ENCODE measurements around the gene HCST. TPM values are rescaled to one million over a fixed set of nuclear protein-coding genes. Genes with fewer than 3 reads are reported as not detected.

The HCST gene
- total RNA-seq, 1 donor from 2014 or later: not detected

GRCh38 chr19:35871611-35872010 is 30.7 kb upstream of the HCST start:
- H3K27ac Mint-ChIP-seq (ENCODE audit: unreplicated experiment): no peak overlapping the region
- H3K27me3 Mint-ChIP-seq (ENCODE audit: low read depth): no peaks in the 10 kb centered on the region
- H3K4me3 Mint-ChIP-seq: no peak overlapping the region
- no peak for DNase-seq (ENCODE audit: low read depth, low spot score)
- no peak for TF ChIP-seq CTCF (conservative IDR thresholded peaks at IDR 0.05)
- peaks cover 5% of the 10 kb centered on the region for H3K36me3 Mint-ChIP-seq (ENCODE audit: low read depth)
- H3K9me3 Mint-ChIP-seq: no peaks in the 10 kb centered on the region
- H3K4me1 Mint-ChIP-seq: peaks cover 23% of the 10 kb centered on the region

- H3K4me3 Mint-ChIP-seq: no peak overlapping the region
- H3K4me1 Mint-ChIP-seq: peaks cover 23% of the 10 kb centered on the region
- H3K9me3 Mint-ChIP-seq: no peaks in the 10 kb centered on the region
- peaks cover 5% of the 10 kb centered on the region for H3K36me3 Mint-ChIP-seq (ENCODE audit: low read depth)
- no peak overlapping the region for H3K27ac Mint-ChIP-seq (ENCODE audit: unreplicated experiment)
- H3K27me3 Mint-ChIP-seq (ENCODE audit: low read depth): no peaks in the 10 kb centered on the region
- DNase-seq (ENCODE audit: low read depth, low spot score): no peak
- TF ChIP-seq CTCF (conservative IDR thresholded peaks at IDR 0.05): no peak
Observed at GRCh38 chr19:35872180-35872579, 30.1 kb upstream of the HCST start.

GRCh38 chr19:35874392-35874930 is 27.9 kb upstream of the HCST start:
- TF ChIP-seq CTCF (conservative IDR thresholded peaks at IDR 0.05): no peak
- Mint-ChIP-seq H3K27me3 (ENCODE audit: low read depth) (no peaks in the 10 kb centered on the region), H3K27ac (ENCODE audit: unreplicated experiment) (no peak overlapping the region), H3K4me3 (no peak overlapping the region), H3K9me3 (no peaks in the 10 kb centered on the region), H3K36me3 (ENCODE audit: low read depth) (peaks cover 5% of the 10 kb centered on the region), H3K4me1 (peaks cover 12% of the 10 kb centered on the region)
- DNase-seq (ENCODE audit: low read depth, low spot score): no peak

- H3K4me1 Mint-ChIP-seq: peaks cover 7% of the 10 kb centered on the region
- peaks cover 7% of the 10 kb centered on the region for H3K27me3 Mint-ChIP-seq (ENCODE audit: low read depth)
- H3K27ac Mint-ChIP-seq (ENCODE audit: unreplicated experiment): no peak overlapping the region
- H3K36me3 Mint-ChIP-seq (ENCODE audit: low read depth): peaks cover 3% of the 10 kb centered on the region
- TF ChIP-seq CTCF (conservative IDR thresholded peaks at IDR 0.05): no peak
- DNase-seq (ENCODE audit: low read depth, low spot score): no peak
- no peaks in the 10 kb centered on the region for H3K9me3 Mint-ChIP-seq
- no peak overlapping the region for H3K4me3 Mint-ChIP-seq
Observed at GRCh38 chr19:35879068-35879467, 23.3 kb upstream of the HCST start.

GRCh38 chr19:35879770-35880317 is 22.5 kb upstream of the HCST start:
- Mint-ChIP-seq H3K4me1 (peaks cover 7% of the 10 kb centered on the region), H3K36me3 (ENCODE audit: low read depth) (peaks cover 3% of the 10 kb centered on the region), H3K9me3 (no peaks in the 10 kb centered on the region), H3K4me3 (no peak overlapping the region), H3K27ac (ENCODE audit: unreplicated experiment) (no peak overlapping the region), H3K27me3 (ENCODE audit: low read depth) (peaks cover 9% of the 10 kb centered on the region)
- TF ChIP-seq CTCF (conservative IDR thresholded peaks at IDR 0.05): no peak
- DNase-seq (ENCODE audit: low read depth, low spot score): peak; percentile 95

Data from neural crest cell (in vitro differentiated cells).